22Rv1 (cell line): ENCODE data around the gene CHSY1.

ENCODE experiments used
- CTCF ChIP-seq: fragments of 450-650 bp; IDR thresholded peaks from 2 replicates; pipeline ENCODE4 v1.5.1; 2017; ENCODE audit warnings: mild to moderate bottlenecking
- ZFX ChIP-seq: fragments of 450-650 bp; IDR thresholded peaks from 2 replicates; pipeline ENCODE4 v1.6.1; 2017; ENCODE audit warnings: antibody characterized with exemption, borderline replicate concordance

GRCh38 chr15:101255615-101256241 lies 3.9 kb upstream of the CHSY1 start:
- no peak for TF ChIP-seq CTCF
- TF ChIP-seq ZFX = no peak
